ENCODE measurements around the gene CDH12. TPM values are rescaled to one million over a fixed set of nuclear protein-coding genes. Genes with fewer than 3 reads are reported as not detected.

Gene CDH12
- total RNA-seq, 2 donors from 2014 or later: 0.14 to 1.0 TPM

DNA sequence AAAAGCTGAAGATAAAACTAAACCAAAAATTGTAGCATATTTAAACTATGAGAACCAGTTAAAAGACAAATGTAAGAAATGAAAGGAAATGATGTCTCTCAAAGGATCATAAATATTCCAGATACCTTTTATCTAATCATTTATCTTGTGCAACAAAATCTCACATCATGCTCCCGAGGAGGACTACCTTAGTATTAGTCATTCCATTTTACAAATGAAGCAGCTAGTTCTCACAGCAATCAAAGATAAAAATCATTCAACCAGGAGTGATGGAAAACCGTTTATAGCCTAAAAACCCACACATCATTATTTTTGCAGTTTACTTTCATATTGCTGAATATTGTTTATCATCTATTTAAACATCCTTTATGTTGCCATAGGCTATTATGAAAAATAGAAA is 190.0 kb downstream of the CDH12 start:
- intact Hi-C loops (cut with DNase I): no loop called here
- no peaks in the 10 kb centered on the region for H3K4me1 ChIP-seq (replicated peaks)
- H3K36me3 ChIP-seq: no peaks in the 10 kb centered on the region
- WGBS: 40% methylated on average over 2 of the region's 2 CpGs
- TF ChIP-seq POLR2A (IDR thresholded peaks at IDR 0.05): no peak
- DNase-seq (ENCODE audit: low spot score): no peak
- no peak overlapping the region for H3K27ac ChIP-seq
- no peaks in the 10 kb centered on the region for H3K9me3 ChIP-seq
- H3K27me3 ChIP-seq (replicated peaks; ENCODE audit: insufficient read depth): no peaks in the 10 kb centered on the region
- no peak overlapping the region for H3K4me3 ChIP-seq

DNA sequence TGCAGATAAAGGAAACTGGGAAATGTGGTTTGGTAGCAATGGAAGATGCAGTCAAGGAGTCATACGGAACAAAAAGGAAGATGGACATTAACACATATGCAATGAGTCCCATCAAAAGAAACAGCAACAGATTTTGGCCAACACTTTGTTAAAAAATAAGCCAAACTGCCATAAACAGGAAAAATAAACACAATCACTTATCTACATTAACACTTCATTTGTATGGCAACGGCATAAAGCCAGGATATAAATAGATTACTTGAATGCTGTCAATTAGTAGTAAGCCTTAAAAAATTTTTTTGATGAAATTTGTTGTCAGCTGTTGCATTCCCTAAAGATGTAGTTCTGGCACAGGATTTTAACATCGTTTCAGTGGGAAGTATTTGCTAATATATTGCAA is 190.8 kb downstream of the CDH12 start:
- H3K9me3 ChIP-seq: no peaks in the 10 kb centered on the region
- intact Hi-C loops (cut with DNase I): no loop called here
- no peak overlapping the region for H3K4me3 ChIP-seq
- H3K27ac ChIP-seq: no peak overlapping the region
- TF ChIP-seq POLR2A (IDR thresholded peaks at IDR 0.05) (no peak), POLR2AphosphoS5 (IDR thresholded peaks at IDR 0.05) (no peak)
- TF ChIP-seq, protein P1, sequence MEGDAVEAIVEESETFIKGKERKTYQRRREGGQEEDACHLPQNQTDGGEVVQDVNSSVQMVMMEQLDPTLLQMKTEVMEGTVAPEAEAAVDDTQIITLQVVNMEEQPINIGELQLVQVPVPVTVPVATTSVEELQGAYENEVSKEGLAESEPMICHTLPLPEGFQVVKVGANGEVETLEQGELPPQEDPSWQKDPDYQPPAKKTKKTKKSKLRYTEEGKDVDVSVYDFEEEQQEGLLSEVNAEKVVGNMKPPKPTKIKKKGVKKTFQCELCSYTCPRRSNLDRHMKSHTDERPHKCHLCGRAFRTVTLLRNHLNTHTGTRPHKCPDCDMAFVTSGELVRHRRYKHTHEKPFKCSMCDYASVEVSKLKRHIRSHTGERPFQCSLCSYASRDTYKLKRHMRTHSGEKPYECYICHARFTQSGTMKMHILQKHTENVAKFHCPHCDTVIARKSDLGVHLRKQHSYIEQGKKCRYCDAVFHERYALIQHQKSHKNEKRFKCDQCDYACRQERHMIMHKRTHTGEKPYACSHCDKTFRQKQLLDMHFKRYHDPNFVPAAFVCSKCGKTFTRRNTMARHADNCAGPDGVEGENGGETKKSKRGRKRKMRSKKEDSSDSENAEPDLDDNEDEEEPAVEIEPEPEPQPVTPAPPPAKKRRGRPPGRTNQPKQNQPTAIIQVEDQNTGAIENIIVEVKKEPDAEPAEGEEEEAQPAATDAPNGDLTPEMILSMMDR (IDR thresholded peaks at IDR 0.05): no peak
- no peaks in the 10 kb centered on the region for H3K4me1 ChIP-seq (replicated peaks)
- H3K36me3 ChIP-seq: no peaks in the 10 kb centered on the region
- no peak for DNase-seq (ENCODE audit: low spot score)
- WGBS: 54% methylated on average over 3 of the region's 3 CpGs
- H3K27me3 ChIP-seq (replicated peaks; ENCODE audit: insufficient read depth): no peaks in the 10 kb centered on the region

DNA sequence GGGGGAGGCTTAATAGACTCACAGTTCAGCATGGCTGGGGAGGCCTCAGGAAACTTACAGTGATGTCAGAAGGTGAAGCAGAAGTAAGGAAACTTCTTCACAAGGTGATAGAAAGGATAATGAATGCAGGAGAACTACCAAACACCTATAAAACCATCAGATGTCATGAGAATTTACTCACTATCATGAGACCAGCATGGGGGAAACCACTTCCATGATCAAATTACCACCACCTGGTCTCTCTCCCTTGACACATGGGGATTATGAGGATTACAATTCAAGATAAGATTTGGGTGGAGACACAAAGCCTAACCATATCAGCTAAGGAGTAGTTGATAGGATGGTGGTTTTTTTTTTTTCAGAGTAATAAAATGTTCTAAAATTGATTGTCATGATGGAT is 201.8 kb downstream of the CDH12 start:
- no peaks in the 10 kb centered on the region for H3K36me3 ChIP-seq
- H3K4me3 ChIP-seq: no peak overlapping the region
- H3K4me1 ChIP-seq (replicated peaks): no peaks in the 10 kb centered on the region
- H3K27ac ChIP-seq: no peak overlapping the region
- H3K27me3 ChIP-seq (replicated peaks; ENCODE audit: insufficient read depth): no peaks in the 10 kb centered on the region
- no peak for TF ChIP-seq POLR2A (IDR thresholded peaks at IDR 0.05)
- TF ChIP-seq, protein P1 (IDR thresholded peaks at IDR 0.05): no peak
- DNase-seq (ENCODE audit: low spot score): no peak
- intact Hi-C loops (cut with DNase I): no loop called here
- H3K9me3 ChIP-seq: no peaks in the 10 kb centered on the region

DNA sequence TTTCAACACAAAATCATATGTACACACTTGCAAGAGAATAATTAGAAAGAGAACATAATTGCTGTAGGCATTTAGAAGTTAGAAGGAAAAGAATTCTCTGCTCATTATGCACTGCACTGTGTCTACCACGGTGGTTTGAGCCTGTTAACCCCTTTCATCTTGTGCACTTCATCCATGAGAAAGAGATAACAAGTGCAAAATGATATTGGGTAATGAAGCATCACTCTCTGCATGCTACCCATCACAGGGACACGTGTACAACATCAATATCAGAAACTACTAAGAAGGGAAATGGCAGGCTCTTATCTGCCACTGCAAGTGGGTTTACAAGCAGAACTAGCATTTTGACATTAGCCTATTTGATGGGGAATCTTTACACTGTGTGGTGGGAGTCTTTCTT is 202.6 kb downstream of the CDH12 start:
- DNase-seq (ENCODE audit: low spot score): no peak
- Histone ChIP-seq H3K9me3 (no peaks in the 10 kb centered on the region), H3K27me3 (replicated peaks; ENCODE audit: insufficient read depth) (no peaks in the 10 kb centered on the region), H3K36me3 (no peaks in the 10 kb centered on the region), H3K27ac (no peak overlapping the region), H3K4me3 (no peak overlapping the region), H3K4me1 (replicated peaks) (no peaks in the 10 kb centered on the region)
- 64% methylated on average over 2 of the region's 2 CpGs for WGBS
- TF ChIP-seq POLR2AphosphoS5 (IDR thresholded peaks at IDR 0.05) (no peak), POLR2A (IDR thresholded peaks at IDR 0.05) (no peak)
- TF ChIP-seq, protein P1 (IDR thresholded peaks at IDR 0.05): no peak
- intact Hi-C loops (cut with DNase I): no loop called here

DNA sequence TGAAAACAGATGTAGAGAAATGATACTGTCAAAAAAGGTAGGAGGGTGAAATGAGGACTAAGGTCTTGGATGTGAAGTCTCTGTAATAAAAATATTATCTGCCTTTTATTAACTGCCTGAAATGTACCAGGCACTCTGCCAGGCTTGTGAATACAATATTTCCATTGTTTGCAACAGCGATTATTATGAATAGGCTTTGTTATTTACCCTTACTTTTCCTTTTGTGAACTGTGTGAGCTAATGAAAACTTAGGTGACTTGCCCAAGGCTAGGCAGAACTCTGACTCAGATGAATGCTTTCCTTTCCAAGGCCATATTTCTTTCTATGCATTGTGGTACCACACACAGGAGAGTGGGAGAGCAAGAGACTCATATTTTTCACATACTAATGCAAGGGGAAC is 204.1 kb downstream of the CDH12 start:
- H3K4me1 ChIP-seq (replicated peaks): no peaks in the 10 kb centered on the region
- H3K27me3 ChIP-seq (replicated peaks; ENCODE audit: insufficient read depth): no peaks in the 10 kb centered on the region
- H3K27ac ChIP-seq: no peak overlapping the region
- DNase-seq (ENCODE audit: low spot score): peak; percentile 44
- H3K9me3 ChIP-seq: no peaks in the 10 kb centered on the region
- WGBS: 14% methylated on average over 1 of the region's 1 CpG
- intact Hi-C loops (cut with DNase I): no loop called here
- H3K36me3 ChIP-seq: no peaks in the 10 kb centered on the region
- TF ChIP-seq POLR2AphosphoS5 (IDR thresholded peaks at IDR 0.05) (peak; percentile 57), POLR2A (IDR thresholded peaks at IDR 0.05) (no peak)
- TF ChIP-seq, protein P1 (IDR thresholded peaks at IDR 0.05): no peak
- H3K4me3 ChIP-seq: no peak overlapping the region
